GM20000 (cell line): ENCODE results near the gene TNFSF8.

Source experiments
- DNase-seq: peaks from one replicate; pipeline ENCODE4 v3.0.0; 2012; ENCODE audit warnings: low spot score
- CTCF ChIP-seq: IDR thresholded peaks from 2 replicates; pipeline ENCODE4 v1.5.1; 2012; ENCODE audit warnings: mild to moderate bottlenecking, control low read depth; ENCODE audit errors: extremely low read depth, missing control alignments

Gene TNFSF8

GRCh38 chr9:114860187-114860586 is 70.2 kb downstream of the TNFSF8 start:
- no peak for DNase-seq
- no peak for TF ChIP-seq CTCF

- DNase-seq: no peak
- no peak for TF ChIP-seq CTCF
Measured at GRCh38 chr9:114856942-114857315, 73.5 kb downstream of the TNFSF8 start.

- TF ChIP-seq CTCF: no peak
- no peak for DNase-seq
Measured at GRCh38 chr9:114856215-114856941, 74.0 kb downstream of the TNFSF8 start.

- DNase-seq: no peak
- no peak for TF ChIP-seq CTCF
Measured at GRCh38 chr9:114855488-114855887, 74.9 kb downstream of the TNFSF8 start.

- TF ChIP-seq CTCF: no peak
- DNase-seq: no peak
Measured at GRCh38 chr9:114854736-114855355, 75.5 kb downstream of the TNFSF8 start.

- no peak for DNase-seq
- no peak for TF ChIP-seq CTCF
Measured at GRCh38 chr9:114853071-114853855, 77.1 kb downstream of the TNFSF8 start.

- no peak for TF ChIP-seq CTCF
- DNase-seq: no peak
Measured at GRCh38 chr9:114852050-114852594, 78.3 kb downstream of the TNFSF8 start.
